NCI-H69 (cell line): Measurements from ENCODE around the gene DUOX2.

ENCODE experiments used
- DNase-seq: peaks from one replicate; lab custom pipeline; 2025; lab: John Stamatoyannopoulos, UW

The DUOX2 gene

GRCh38 chr15:45114076-45114750 lies at the start of gene DUOX2, which contains the start of gene DUOXA2:
DUOX2 (minus strand) TSS chr15:45114172; CDS start chr15:45113411, 761 bp downstream.
DUOXA2 (plus strand) TSS chr15:45114326; CDS start chr15:45114606, 280 bp downstream.
- DNase-seq = peak; percentile 24

GRCh38 chr15:45163508-45163856 lies 49.5 kb upstream of the DUOX2 start:
- no peak for DNase-seq

- peak; percentile 92 for DNase-seq
Observed at GRCh38 chr15:45162771-45163507, 49.0 kb upstream of the DUOX2 start.

GRCh38 chr15:45161666-45162065 lies 47.7 kb upstream of the DUOX2 start:
- DNase-seq = no peak

- peak; percentile 57 for DNase-seq
Observed at GRCh38 chr15:45157974-45158373, 44.0 kb upstream of the DUOX2 start.

GRCh38 chr15:45156744-45157455 lies 42.9 kb upstream of the DUOX2 start:
- no peak for DNase-seq

- no peak for DNase-seq
Observed at GRCh38 chr15:45155739-45156138, 41.8 kb upstream of the DUOX2 start.

- no peak for DNase-seq
Observed at GRCh38 chr15:45151998-45152828, 38.2 kb upstream of the DUOX2 start.

- no peak for DNase-seq
Observed at GRCh38 chr15:45150997-45151396, 37.0 kb upstream of the DUOX2 start.

- no peak for DNase-seq
Observed at GRCh38 chr15:45150481-45150880, 36.5 kb upstream of the DUOX2 start.

GRCh38 chr15:45149060-45149459 lies 35.1 kb upstream of the DUOX2 start:
- DNase-seq = no peak

GRCh38 chr15:45148076-45149059 lies 34.4 kb upstream of the DUOX2 start:
- no peak for DNase-seq

GRCh38 chr15:45147606-45148005 lies 33.6 kb upstream of the DUOX2 start:
- DNase-seq = no peak

- DNase-seq = no peak
Observed at GRCh38 chr15:45146405-45146804, 32.4 kb upstream of the DUOX2 start.

- DNase-seq = no peak
Observed at GRCh38 chr15:45144775-45145174, 30.8 kb upstream of the DUOX2 start.

- no peak for DNase-seq
Observed at GRCh38 chr15:45143946-45144345, 30.0 kb upstream of the DUOX2 start.

- DNase-seq = no peak
Observed at GRCh38 chr15:45143056-45143455, 29.1 kb upstream of the DUOX2 start.

- no peak for DNase-seq
Observed at GRCh38 chr15:45141386-45141785, 27.4 kb upstream of the DUOX2 start.

GRCh38 chr15:45140557-45141250 lies 26.7 kb upstream of the DUOX2 start:
- no peak for DNase-seq

- no peak for DNase-seq
Observed at GRCh38 chr15:45139770-45140169, 25.8 kb upstream of the DUOX2 start.
